ENCODE measurements around the gene DOCK3.

DOCK3 gene

DNA sequence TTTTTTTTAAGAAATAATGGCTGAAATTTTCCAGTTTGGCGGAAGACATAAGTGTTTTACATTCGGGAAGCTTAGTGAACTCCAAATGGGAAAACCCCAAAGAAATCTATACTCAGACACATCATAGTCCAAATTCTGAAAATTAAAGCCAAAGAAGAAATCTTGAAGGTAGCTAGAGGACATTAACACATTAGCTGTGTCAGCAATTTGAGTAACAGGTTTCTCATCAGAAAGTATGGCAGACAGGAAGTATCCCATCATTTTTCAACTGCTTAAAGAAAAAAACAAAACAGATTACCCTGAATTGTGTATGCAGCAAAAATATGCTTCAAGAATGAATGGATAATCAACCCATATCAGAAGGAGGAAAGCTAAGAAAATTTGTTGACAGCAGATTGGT, 261.7 kb downstream of the DOCK3 start:
- H4K20me1 ChIP-seq (ENCODE audit: insufficient read depth, low read length), result no peaks in the 10 kb centered on the region
- no peak overlapping the region for H3K4me3 ChIP-seq (ENCODE audit: low read length)
- DNase-seq, result no peak
- H3K9me2 ChIP-seq (replicated peaks; ENCODE audit: insufficient read depth, low read length), result no peaks in the 10 kb centered on the region
- no peak overlapping the region for H3K27ac ChIP-seq (ENCODE audit: low read length)
- no peak overlapping the region for H2AFZ ChIP-seq (ENCODE audit: low read length)
- H3K9ac ChIP-seq (ENCODE audit: low read length), result no peak overlapping the region
- TF ChIP-seq EZH2 (optimal IDR thresholded peaks at IDR 0.05; ENCODE audit: low read depth, low read length) (no peak), EZH2phosphoT487 (IDR thresholded peaks at IDR 0.05; ENCODE audit: low read length) (no peak), CTCF (IDR thresholded peaks at IDR 0.05; ENCODE audit: low read length) (no peak)
- H3K36me3 ChIP-seq (replicated peaks; ENCODE audit: insufficient read depth, low read length), result no peaks in the 10 kb centered on the region; the same call in 1 of the 2 replicates
- no peaks in the 10 kb centered on the region for H3F3A ChIP-seq (ENCODE audit: insufficient read depth, low read length)
- H3K4me2 ChIP-seq (ENCODE audit: low read depth, low read length), result no peak overlapping the region
- no peaks in the 10 kb centered on the region for H3K27me3 ChIP-seq (replicated peaks; ENCODE audit: insufficient read depth, low read length)
- H3K9me3 ChIP-seq (replicated peaks; ENCODE audit: insufficient read depth, low read length), result no peaks in the 10 kb centered on the region
- H3K79me2 ChIP-seq (ENCODE audit: low read length), result no peaks in the 10 kb centered on the region
- H3K4me1 ChIP-seq (ENCODE audit: low read length), result no peaks in the 10 kb centered on the region

GRCh38 chr3:50947419-50947818, 272.7 kb downstream of the DOCK3 start:
- Histone ChIP-seq H3K4me2 (ENCODE audit: low read depth, low read length) (no peak overlapping the region), H3K4me1 (ENCODE audit: low read length) (0 out of 2 replicates have a peak, but pooled peaks cover 10% of the 10 kb centered on the region), H3K27ac (ENCODE audit: low read length) (no peak overlapping the region), H2AFZ (ENCODE audit: low read length) (no peak overlapping the region), H3K79me2 (ENCODE audit: low read length) (no peaks in the 10 kb centered on the region), H3K36me3 (replicated peaks; ENCODE audit: insufficient read depth, low read length) (no peaks in the 10 kb centered on the region), H3K9ac (ENCODE audit: low read length) (no peak overlapping the region), H3K4me3 (ENCODE audit: low read length) (no peak overlapping the region), H3F3A (ENCODE audit: insufficient read depth, low read length) (no peaks in the 10 kb centered on the region), H3K9me3 (replicated peaks; ENCODE audit: insufficient read depth, low read length) (no peaks in the 10 kb centered on the region), H3K9me2 (replicated peaks; ENCODE audit: insufficient read depth, low read length) (no peaks in the 10 kb centered on the region), H3K27me3 (replicated peaks; ENCODE audit: insufficient read depth, low read length) (no peaks in the 10 kb centered on the region), H4K20me1 (ENCODE audit: insufficient read depth, low read length) (no peaks in the 10 kb centered on the region)
- no peak for TF ChIP-seq EZH2phosphoT487 (IDR thresholded peaks at IDR 0.05; ENCODE audit: low read length)
- no peak for TF ChIP-seq CTCF (IDR thresholded peaks at IDR 0.05; ENCODE audit: low read length)
- TF ChIP-seq EZH2 (optimal IDR thresholded peaks at IDR 0.05; ENCODE audit: low read depth, low read length), result no peak
- no peak for DNase-seq

GRCh38 chr3:50950591-50950990, 275.9 kb downstream of the DOCK3 start:
- Histone ChIP-seq H2AFZ (ENCODE audit: low read length) (peak overlapping the region; percentile 95), H3K27ac (ENCODE audit: low read length) (peak overlapping the region; percentile 38; the same call in 1 of the 2 replicates), H3F3A (ENCODE audit: insufficient read depth, low read length) (no peaks in the 10 kb centered on the region), H3K9me3 (replicated peaks; ENCODE audit: insufficient read depth, low read length) (no peaks in the 10 kb centered on the region), H3K4me1 (ENCODE audit: low read length) (0 out of 2 replicates have a peak, but pooled peaks cover 10% of the 10 kb centered on the region), H3K9ac (ENCODE audit: low read length) (peak overlapping the region; percentile 59; the same call in 1 of the 2 replicates), H3K36me3 (replicated peaks; ENCODE audit: insufficient read depth, low read length) (no peaks in the 10 kb centered on the region), H3K27me3 (replicated peaks; ENCODE audit: insufficient read depth, low read length) (no peaks in the 10 kb centered on the region), H3K79me2 (ENCODE audit: low read length) (no peaks in the 10 kb centered on the region), H3K4me3 (ENCODE audit: low read length) (peak overlapping the region; percentile 63), H4K20me1 (ENCODE audit: insufficient read depth, low read length) (no peaks in the 10 kb centered on the region), H3K4me2 (ENCODE audit: low read depth, low read length) (peak overlapping the region; percentile 87), H3K9me2 (replicated peaks; ENCODE audit: insufficient read depth, low read length) (no peaks in the 10 kb centered on the region)
- DNase-seq, result peak; percentile 54
- TF ChIP-seq EZH2 (optimal IDR thresholded peaks at IDR 0.05; ENCODE audit: low read depth, low read length) (no peak), EZH2phosphoT487 (IDR thresholded peaks at IDR 0.05; ENCODE audit: low read length) (no peak), CTCF (IDR thresholded peaks at IDR 0.05; ENCODE audit: low read length) (no peak)
